Endodermal cell (in vitro differentiated cells): ENCODE data around the gene TRAPPC3L. TPM values are rescaled to one million over a fixed set of nuclear protein-coding genes. Genes with fewer than 3 reads are reported as not detected.

Source experiments
- DNase-seq: peaks from one replicate; pipeline ENCODE4 v3.0.0-alpha.2; 2017
- H3K27ac ChIP-seq: 2 replicates; pipeline ENCODE4 v1.5.1; 2013; ENCODE audit warnings: mild to moderate bottlenecking, low read depth, low read length, moderate library complexity
- H3K27me3 ChIP-seq: 2 replicates; pipeline ENCODE4 v1.6.1; 2013; ENCODE audit warnings: mild to moderate bottlenecking, low read length, moderate library complexity; ENCODE audit not compliant: insufficient read depth, control insufficient read depth, poor library complexity, severe bottlenecking
- H3K36me3 ChIP-seq: 2 replicates; pipeline ENCODE4 v1.7.0; 2013; ENCODE audit warnings: mild to moderate bottlenecking, low read length, moderate library complexity; ENCODE audit not compliant: control insufficient read depth, insufficient read depth
- H3K4me1 ChIP-seq: one replicate; pipeline ENCODE4 v1.7.0; 2013; ENCODE audit warnings: low read length; ENCODE audit not compliant: control insufficient read depth, insufficient read depth
- H3K4me3 ChIP-seq: 2 replicates; pipeline ENCODE4 v1.5.1; 2013; ENCODE audit warnings: mild to moderate bottlenecking, low read length, moderate library complexity
- H3K9ac ChIP-seq: 2 replicates; pipeline ENCODE4 v1.6.1; 2013; ENCODE audit warnings: mild to moderate bottlenecking, low read length, moderate library complexity; ENCODE audit not compliant: poor library complexity, severe bottlenecking; ENCODE audit errors: extremely low read depth
- H3K9me3 ChIP-seq: 2 replicates; pipeline ENCODE4 v1.6.1; 2013; ENCODE audit warnings: mild to moderate bottlenecking, low read length, moderate library complexity; ENCODE audit not compliant: control insufficient read depth
- H3K27ac Mint-ChIP-seq: 2 replicates; pipeline ENCODE4 v1.8.0; 2020; ENCODE audit warnings: mixed read lengths
- H3K27me3 Mint-ChIP-seq: 2 replicates; pipeline ENCODE4 v1.8.0; 2021; ENCODE audit warnings: mild to moderate bottlenecking, mixed read lengths; ENCODE audit not compliant: insufficient read depth
- H3K36me3 Mint-ChIP-seq: 2 replicates; pipeline ENCODE4 v1.8.0; 2020; ENCODE audit warnings: low read depth, mixed read lengths
- H3K4me1 Mint-ChIP-seq: 2 replicates; pipeline ENCODE4 v1.8.0; 2020; ENCODE audit warnings: mixed read lengths
- H3K4me3 Mint-ChIP-seq: 2 replicates; pipeline ENCODE4 v1.8.0; 2020; ENCODE audit warnings: mild to moderate bottlenecking, moderate library complexity, mixed read lengths
- H3K9me3 Mint-ChIP-seq: 2 replicates; pipeline ENCODE4 v1.8.0; 2020; ENCODE audit warnings: mild to moderate bottlenecking, mixed read lengths
- WGBS, 2 experiments: methylation state at CpG; one replicate each; pipeline versions ENCODE4 v1.1.5 to v1.1.7; 2013; ENCODE audit warnings: missing lambda C conversion rate in 2 of 2, mixed read lengths in 1 of 2; ENCODE audit not compliant: insufficient coverage in 1 of 2, insufficient read length in 1 of 2; 5-methylcytosine and 5-hydroxymethylcytosine counted together
- total RNA-seq, 2 donors: library from RNA; stranded (reverse); fragmentation: NEBNext Ultra II Directional in 1 of 2; extraction: Animal tissue kit (Norgen Biotek cat#: 25700) in 1 of 2; gene quantifications; 2 replicates in 1 of 2; 3 replicates in 1 of 2; pipeline ENCODE4 v1.2.1, GENCODE V29; 2021
- TF ChIP-seq, protein P1 (sequence below): fragments of 200-600 bp; sonication (generic); conservative IDR thresholded peaks from 2 replicates; pipeline ENCODE4 v1.5.0; 2021; ENCODE audit warnings: antibody characterized with exemption, mild to moderate bottlenecking

TRAPPC3L gene
- total RNA-seq, 2 donors from 2014 or later = not detected

- Histone ChIP-seq H3K36me3 (peaks cover 75% of the 10 kb centered on the region), H3K9me3 (no peaks in the 10 kb centered on the region), H3K27me3 (no peaks in the 10 kb centered on the region), H3K4me3 (no peak overlapping the region), H3K27ac (no peak overlapping the region), H3K4me1 (no peaks in the 10 kb centered on the region), H3K9ac (no peak overlapping the region)
- Mint-ChIP-seq H3K4me1 (no peaks in the 10 kb centered on the region), H3K27me3 (no peaks in the 10 kb centered on the region), H3K4me3 (no peak overlapping the region), H3K27ac (no peak overlapping the region), H3K9me3 (no peaks in the 10 kb centered on the region), H3K36me3 (peaks cover 39% of the 10 kb centered on the region)
- TF ChIP-seq, protein P1, sequence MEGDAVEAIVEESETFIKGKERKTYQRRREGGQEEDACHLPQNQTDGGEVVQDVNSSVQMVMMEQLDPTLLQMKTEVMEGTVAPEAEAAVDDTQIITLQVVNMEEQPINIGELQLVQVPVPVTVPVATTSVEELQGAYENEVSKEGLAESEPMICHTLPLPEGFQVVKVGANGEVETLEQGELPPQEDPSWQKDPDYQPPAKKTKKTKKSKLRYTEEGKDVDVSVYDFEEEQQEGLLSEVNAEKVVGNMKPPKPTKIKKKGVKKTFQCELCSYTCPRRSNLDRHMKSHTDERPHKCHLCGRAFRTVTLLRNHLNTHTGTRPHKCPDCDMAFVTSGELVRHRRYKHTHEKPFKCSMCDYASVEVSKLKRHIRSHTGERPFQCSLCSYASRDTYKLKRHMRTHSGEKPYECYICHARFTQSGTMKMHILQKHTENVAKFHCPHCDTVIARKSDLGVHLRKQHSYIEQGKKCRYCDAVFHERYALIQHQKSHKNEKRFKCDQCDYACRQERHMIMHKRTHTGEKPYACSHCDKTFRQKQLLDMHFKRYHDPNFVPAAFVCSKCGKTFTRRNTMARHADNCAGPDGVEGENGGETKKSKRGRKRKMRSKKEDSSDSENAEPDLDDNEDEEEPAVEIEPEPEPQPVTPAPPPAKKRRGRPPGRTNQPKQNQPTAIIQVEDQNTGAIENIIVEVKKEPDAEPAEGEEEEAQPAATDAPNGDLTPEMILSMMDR = no peak
- DNase-seq = no peak
These were observed 40.8 kb upstream of the TRAPPC3L start for GRCh38 chr6:116586276-116586675.

- H3K9me3 Mint-ChIP-seq = no peaks in the 10 kb centered on the region
- H3K27me3 Mint-ChIP-seq = no peaks in the 10 kb centered on the region
- Histone ChIP-seq H3K4me3 (no peak overlapping the region), H3K9ac (no peak overlapping the region), H3K9me3 (no peaks in the 10 kb centered on the region), H3K36me3 (peaks cover 63% of the 10 kb centered on the region), H3K27me3 (no peaks in the 10 kb centered on the region), H3K27ac (no peak overlapping the region), H3K4me1 (no peaks in the 10 kb centered on the region)
- TF ChIP-seq, protein P1 = no peak
- H3K36me3 Mint-ChIP-seq = peaks cover 20% of the 10 kb centered on the region
- 87 to 100% methylated on average over 1 to 2 of the region's 2 CpGs for WGBS, 2 experiments
- H3K4me1 Mint-ChIP-seq = no peaks in the 10 kb centered on the region
- no peak overlapping the region for H3K27ac Mint-ChIP-seq
- H3K4me3 Mint-ChIP-seq = no peak overlapping the region
- no peak for DNase-seq
These were observed 34.7 kb upstream of the TRAPPC3L start for GRCh38 chr6:116580198-116580597.

DNA sequence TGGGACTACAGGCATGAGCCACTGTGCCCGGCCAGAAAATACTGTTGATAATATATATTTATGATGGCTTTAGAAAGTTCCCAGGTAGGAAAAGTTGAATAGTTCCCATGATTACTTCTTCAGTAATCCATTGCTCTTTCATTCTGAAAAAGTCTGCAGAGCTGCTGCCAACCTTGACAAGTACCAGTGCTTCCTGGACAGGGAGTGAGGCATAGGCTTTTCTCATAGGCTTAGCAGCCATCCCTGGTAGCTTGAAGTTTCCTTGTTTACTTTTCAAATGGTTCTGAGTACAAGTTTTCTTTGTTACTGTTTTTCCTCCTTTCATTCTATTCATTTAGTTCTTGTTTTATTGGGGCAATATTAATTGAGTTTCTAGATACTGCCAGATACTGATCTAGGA lies 33.7 kb upstream of the TRAPPC3L start:
- no peaks in the 10 kb centered on the region for H3K4me1 ChIP-seq
- H3K27ac Mint-ChIP-seq = no peak overlapping the region

More for the DNA sequence above, 33.7 kb upstream of the TRAPPC3L start:
- Histone ChIP-seq H3K9ac (no peak overlapping the region), H3K36me3 (peaks cover 60% of the 10 kb centered on the region), H3K9me3 (no peaks in the 10 kb centered on the region), H3K4me3 (no peak overlapping the region), H3K27me3 (no peaks in the 10 kb centered on the region), H3K27ac (no peak overlapping the region)
- H3K36me3 Mint-ChIP-seq = peaks cover 18% of the 10 kb centered on the region
- no peaks in the 10 kb centered on the region for H3K27me3 Mint-ChIP-seq
- TF ChIP-seq, protein P1 = no peak
- no peak overlapping the region for H3K4me3 Mint-ChIP-seq
- no peak for DNase-seq
- no peaks in the 10 kb centered on the region for H3K4me1 Mint-ChIP-seq
- H3K9me3 Mint-ChIP-seq = no peaks in the 10 kb centered on the region
- 100% methylated on average over 1 of the region's 1 CpG; no CpG with 5 or more reads in 1 of the 2 experiments for WGBS, 2 experiments
